Upper lobe of right lung (tissue), 1 donor: Measurements from ENCODE around the gene CAV2. TPM values are rescaled to one million over a fixed set of nuclear protein-coding genes. Genes with fewer than 3 reads are reported as not detected.

Experiments
- ATAC-seq: fragments of 200-7000 bp; cut with Tn5 transposase; one replicate; pipeline ENCODE4 v1.9.1; 2020; ENCODE audit warnings: mild to moderate bottlenecking, moderate library complexity
- DNase-seq: peaks from one replicate; pipeline ENCODE4 v3.0.0-alpha.2; 2020
- H3K27ac ChIP-seq: fragments of 200-600 bp; one replicate; pipeline ENCODE4 v1.8.0; 2022
- H3K27me3 ChIP-seq: fragments of 200-600 bp; one replicate; pipeline ENCODE4 v1.8.0; 2022; ENCODE audit warnings: mild to moderate bottlenecking
- H3K36me3 ChIP-seq: fragments of 200-600 bp; one replicate; pipeline ENCODE4 v1.8.0; 2022
- H3K4me1 ChIP-seq: fragments of 200-600 bp; one replicate; pipeline ENCODE4 v1.8.0; 2022
- H3K4me3 ChIP-seq: fragments of 200-600 bp; one replicate; pipeline ENCODE4 v1.8.0; 2022; ENCODE audit warnings: mild to moderate bottlenecking
- H3K9me3 ChIP-seq: fragments of 200-600 bp; one replicate; pipeline ENCODE4 v1.8.0; 2022
- CTCF ChIP-seq: fragments of 200-600 bp; IDR thresholded peaks from one replicate; pipeline ENCODE4 v1.8.0; 2022; ENCODE audit warnings: antibody characterized with exemption
- intact Hi-C: fragments of 100-400 bp; cut with DNase I; formaldehyde crosslinking; loops from one replicate; pipeline ENCODE4 v1.11.0; 2022
- total RNA-seq: library from RNA; stranded (reverse); fragmentation: NEBNext Ultra II Directional; extraction: Animal tissue kit (Norgen Biotek cat#: 25700); gene quantifications from one replicate; pipeline ENCODE4 v1.2.1, GENCODE V29; 2021
- donor health status: DM: no; HTN: yes; CAD: no; lungs with severe emphysema.

Gene CAV2
- total RNA-seq, 1 donor from 2014 or later = 192 TPM

- TF ChIP-seq CTCF = no peak
- ATAC-seq (no peak), DNase-seq (no peak)
- Histone ChIP-seq H3K27ac (no peak overlapping the region), H3K36me3 (no peaks in the 10 kb centered on the region), H3K27me3 (no peaks in the 10 kb centered on the region), H3K4me1 (no peaks in the 10 kb centered on the region), H3K9me3 (no peaks in the 10 kb centered on the region), H3K4me3 (no peak overlapping the region)
- intact Hi-C loops = no loop called here
These were observed 9.2 kb upstream of the CAV2 start for GRCh38 chr7:116490351-116490750.

- no peak for TF ChIP-seq CTCF
- H3K27ac ChIP-seq = no peak overlapping the region
- intact Hi-C loops = no loop called here
- DNase-seq (no peak), ATAC-seq (no peak)
- H3K4me3 ChIP-seq = no peak overlapping the region
- no peaks in the 10 kb centered on the region for H3K27me3 ChIP-seq
- no peaks in the 10 kb centered on the region for H3K36me3 ChIP-seq
- no peaks in the 10 kb centered on the region for H3K9me3 ChIP-seq
- no peaks in the 10 kb centered on the region for H3K4me1 ChIP-seq
These were observed 7.5 kb upstream of the CAV2 start for GRCh38 chr7:116491887-116492653.

- Histone ChIP-seq H3K36me3 (no peaks in the 10 kb centered on the region), H3K4me3 (no peak overlapping the region), H3K4me1 (no peaks in the 10 kb centered on the region), H3K9me3 (no peaks in the 10 kb centered on the region), H3K27ac (no peak overlapping the region), H3K27me3 (no peaks in the 10 kb centered on the region)
- DNase-seq (no peak), ATAC-seq (no peak)
- intact Hi-C loops = no loop called here
- no peak for TF ChIP-seq CTCF
These were observed 6.9 kb upstream of the CAV2 start for GRCh38 chr7:116492654-116493109.

- no peak for TF ChIP-seq CTCF
- intact Hi-C loops = no loop called here
- H3K36me3 ChIP-seq = no peaks in the 10 kb centered on the region
- no peak for ATAC-seq
- no peak for DNase-seq
- H3K4me1 ChIP-seq = no peaks in the 10 kb centered on the region
- H3K4me3 ChIP-seq = no peak overlapping the region
- H3K9me3 ChIP-seq = no peaks in the 10 kb centered on the region
- no peak overlapping the region for H3K27ac ChIP-seq
- H3K27me3 ChIP-seq = no peaks in the 10 kb centered on the region
These were observed 6.1 kb upstream of the CAV2 start for GRCh38 chr7:116493449-116493848.

- H3K9me3 ChIP-seq = no peaks in the 10 kb centered on the region
- H3K4me1 ChIP-seq = no peaks in the 10 kb centered on the region
- no peak overlapping the region for H3K27ac ChIP-seq
- TF ChIP-seq CTCF = no peak
- no peak overlapping the region for H3K4me3 ChIP-seq
- ATAC-seq = no peak
- no peak for DNase-seq
- no peaks in the 10 kb centered on the region for H3K27me3 ChIP-seq
- H3K36me3 ChIP-seq = no peaks in the 10 kb centered on the region
- intact Hi-C loops = no loop called here
These were observed 5.1 kb upstream of the CAV2 start for GRCh38 chr7:116494472-116494871.
